Frontal cortex (tissue), 4 donors: Measurements from ENCODE around the gene SWSAP1. TPM values are rescaled to one million over a fixed set of nuclear protein-coding genes. Genes with fewer than 3 reads are reported as not detected.
"Not testable (repeated sequence)": the region's sequence is repeated elsewhere in the genome, so short reads cannot be mapped to it uniquely, and the experiment has no call there.

Experiments used
- DNase-seq, 2 donors: peaks; one replicate each; pipeline ENCODE4 v3.0.0; 2012; ENCODE audit warnings: low spot score in 2 of 2
- FAIRE-seq: peaks from 2 replicates; lab custom pipeline; 2012; peaks lifted over from hg19 to GRCh38; lab: Jason Lieb, UNC
- total RNA-seq: library from RNA; depleted of rRNA; stranded (reverse); fragments of >200 nt; gene quantifications from one replicate; pipeline ENCODE4 v1.2.3, GENCODE V29; 2014
- donor health status: control.
- donor health status: control.
- donor health status: control.

The SWSAP1 gene
- total RNA-seq, 1 donor from 2014 or later, result 0.82 TPM

- no peak for FAIRE-seq
- DNase-seq, result no peak
Measured at GRCh38 chr19:11401808-11402543, 27.5 kb downstream of the SWSAP1 start.

- DNase-seq (no peak), FAIRE-seq (no peak)
Measured at GRCh38 chr19:11404588-11405222, 30.2 kb downstream of the SWSAP1 start.

- no peak for FAIRE-seq
Measured at GRCh38 chr19:11405846-11406643, 31.6 kb downstream of the SWSAP1 start.

GRCh38 chr19:11406703-11407236, 32.3 kb downstream of the SWSAP1 start:
- not testable (repeated sequence) for FAIRE-seq

More at GRCh38 chr19:11405846-11406643, 31.6 kb downstream of the SWSAP1 start:
- no peak for DNase-seq

GRCh38 chr19:11408591-11408990, 34.1 kb downstream of the SWSAP1 start:
- no peak for FAIRE-seq
- no peak for DNase-seq

More at GRCh38 chr19:11406703-11407236, 32.3 kb downstream of the SWSAP1 start:
- not testable (repeated sequence) for DNase-seq

- no peak for FAIRE-seq
- no peak for DNase-seq
Measured at GRCh38 chr19:11410682-11411081, 36.2 kb downstream of the SWSAP1 start.

- DNase-seq (no peak), FAIRE-seq (no peak)
Measured at GRCh38 chr19:11414544-11414943, 40.1 kb downstream of the SWSAP1 start.

- DNase-seq, result no peak
- FAIRE-seq, result no peak
Measured at GRCh38 chr19:11416346-11417052, 42.0 kb downstream of the SWSAP1 start.

- DNase-seq, result no peak
- no peak for FAIRE-seq
Measured at GRCh38 chr19:11418094-11418548, 43.7 kb downstream of the SWSAP1 start.

- DNase-seq, result peak in 1 of 2 donors; percentile 55
- no peak for FAIRE-seq
Measured at GRCh38 chr19:11418549-11419506, 44.4 kb downstream of the SWSAP1 start, which contains the start of gene RGL3. TSS of gene RGL3 (minus strand) at chr19:11419314. CDS start at chr19:11419278, 36 bp downstream.

- peak in 1 of 2 donors; percentile 60 for DNase-seq
- no peak for FAIRE-seq
Measured at GRCh38 chr19:11420429-11421370, 46.2 kb downstream of the SWSAP1 start.

- FAIRE-seq (no peak), DNase-seq (peak in 1 of 2 donors; percentile 72)
Measured at GRCh38 chr19:11421371-11422098, 47.1 kb downstream of the SWSAP1 start.

GRCh38 chr19:11422163-11423065, 47.9 kb downstream of the SWSAP1 start:
- no peak for FAIRE-seq
- DNase-seq, result peak; percentile 68 to 80

- DNase-seq, result no peak
- no peak for FAIRE-seq
Measured at GRCh38 chr19:11423164-11423790, 48.8 kb downstream of the SWSAP1 start.

- FAIRE-seq (no peak), DNase-seq (no peak)
Measured at GRCh38 chr19:11423791-11424181, 49.3 kb downstream of the SWSAP1 start.
